GM12878 (cell line): ENCODE results near the gene INO80B. TPM values are rescaled to one million over a fixed set of nuclear protein-coding genes. Genes with fewer than 3 reads are reported as not detected.

ENCODE experiments used
- CBX3 ChIP-seq: fragments of 200-600 bp; sonication (generic); IDR thresholded peaks from 2 replicates; pipeline ENCODE4 v1.6.1; 2016; ENCODE audit warnings: low read depth, borderline replicate concordance
- CREB1 ChIP-seq: IDR thresholded peaks from 2 replicates; pipeline ENCODE4 v1.6.1; 2012; ENCODE audit warnings: low read depth, mild to moderate bottlenecking, inconsistent platforms
- DPF2 ChIP-seq: fragments of 450-650 bp; IDR thresholded peaks from 2 replicates; pipeline ENCODE4 v1.6.1; 2017; ENCODE audit warnings: mild to moderate bottlenecking
- EGR1 ChIP-seq, 2 experiments: IDR thresholded peaks; 1 replicate in 1 of 2; 2 replicates in 1 of 2; pipeline ENCODE4 v1.6.1; 2011 to 2012; ENCODE audit warnings: low read depth in 2 of 2, low read length in 2 of 2, borderline replicate concordance in 1 of 2, mild to moderate bottlenecking in 1 of 2, moderate library complexity in 1 of 2
- ETV6 ChIP-seq, 2 experiments: fragments of 450-650 bp in 1 of 2; IDR thresholded peaks in 1 of 2; conservative IDR thresholded peaks in 1 of 2; 2 replicates each; pipeline ENCODE4 v1.6.1; 2014; ENCODE audit warnings: antibody characterized with exemption in 1 of 2, borderline replicate concordance in 1 of 2, low read depth in 1 of 2, mild to moderate bottlenecking in 1 of 2, moderate library complexity in 1 of 2
- HDGF ChIP-seq: fragments of 450-650 bp; IDR thresholded peaks from 2 replicates; pipeline ENCODE4 v1.6.1; 2016; ENCODE audit warnings: antibody characterized with exemption
- HSF1 ChIP-seq: fragments of 150-350 bp; IDR thresholded peaks from 2 replicates; pipeline ENCODE4 v1.6.1; 2014; ENCODE audit warnings: mild to moderate bottlenecking, low read depth, low read length
- IRF3 ChIP-seq: fragments of 450-650 bp; IDR thresholded peaks from 2 replicates; pipeline ENCODE4 v1.6.1; 2014; ENCODE audit warnings: mild to moderate bottlenecking
- IRF4 ChIP-seq: IDR thresholded peaks from 2 replicates; pipeline ENCODE4 v1.6.1; 2011; ENCODE audit warnings: low read depth, low read length
- JUNB ChIP-seq: IDR thresholded peaks from 2 replicates; pipeline ENCODE4 v1.6.1; 2016; ENCODE audit warnings: antibody characterized with exemption, mild to moderate bottlenecking
- MAX ChIP-seq: IDR thresholded peaks from 2 replicates; pipeline ENCODE4 v1.6.1; 2012; ENCODE audit warnings: low read depth, low read length, improper control_type of control experiment
- MLLT1 ChIP-seq: fragments of 450-650 bp; IDR thresholded peaks from 2 replicates; pipeline ENCODE4 v1.6.1; 2016; ENCODE audit warnings: mild to moderate bottlenecking
- NBN ChIP-seq: fragments of 450-650 bp; IDR thresholded peaks from 2 replicates; pipeline ENCODE4 v1.6.1; 2016
- NFIC ChIP-seq: IDR thresholded peaks from 2 replicates; pipeline ENCODE4 v1.6.1; 2012; ENCODE audit warnings: low read depth, mild to moderate bottlenecking, inconsistent platforms, low read length, moderate library complexity
- NFXL1 ChIP-seq: fragments of 450-650 bp; IDR thresholded peaks from 2 replicates; pipeline ENCODE4 v1.6.1; 2017; ENCODE audit warnings: antibody characterized with exemption, mild to moderate bottlenecking, borderline replicate concordance
- RB1 ChIP-seq: fragments of 450-650 bp; formaldehyde crosslinking; IDR thresholded peaks from 2 replicates; pipeline ENCODE4 v1.6.1; 2017; ENCODE audit warnings: mild to moderate bottlenecking, borderline replicate concordance
- RFX5 ChIP-seq: IDR thresholded peaks from 2 replicates; pipeline ENCODE4 v1.6.1; 2011; ENCODE audit warnings: low read depth, low read length, improper control_type of control experiment
- SIN3A ChIP-seq: IDR thresholded peaks from 2 replicates; pipeline ENCODE4 v1.6.1; 2012; ENCODE audit warnings: low read depth, low read length, improper control_type of control experiment
- SMARCA5 ChIP-seq: fragments of 450-650 bp; IDR thresholded peaks from 2 replicates; pipeline ENCODE4 v1.6.1; 2017; ENCODE audit warnings: mild to moderate bottlenecking
- SPI1 ChIP-seq: IDR thresholded peaks from 2 replicates; pipeline ENCODE4 v1.6.1; 2011; ENCODE audit warnings: low read depth, mild to moderate bottlenecking, low read length, moderate library complexity, borderline replicate concordance; ENCODE audit not compliant: insufficient read depth
- TARDBP ChIP-seq: IDR thresholded peaks from 2 replicates; pipeline ENCODE4 v1.6.1; 2016; ENCODE audit warnings: borderline replicate concordance
- ZBTB40 ChIP-seq: fragments of 450-650 bp; IDR thresholded peaks from 2 replicates; pipeline ENCODE4 v1.6.1; 2016; ENCODE audit warnings: mild to moderate bottlenecking, moderate library complexity, borderline replicate concordance
- ZNF274 ChIP-seq: IDR thresholded peaks from one replicate; pipeline ENCODE4 v1.8.0; 2011; ENCODE audit not compliant: insufficient read length, insufficient read depth
- polyA plus RNA-seq, 11 experiments: library from polyadenylated mRNA; depleted of rRNA in 4 of 11; unstranded in 6 of 11; stranded (reverse) in 5 of 11; fragments of >200 nt; fragmentation: Nextera tagmentation in 4 of 11; fragmentation: Illumina TruSeq in 1 of 11; extraction: Ambion mirVana in 4 of 11; extraction: Trizol in 1 of 11; gene quantifications; 1 replicate in 1 of 11; 2 replicates in 10 of 11; pipeline versions ENCODE4 v1.2.1 to v1.2.3, GENCODE V29; 2011 to 2016; ENCODE audit warnings: inconsistent platforms in 2 of 11, missing spikeins in 2 of 11, low read depth in 1 of 11
- total RNA-seq, 4 experiments: library from RNA; depleted of rRNA in 3 of 4; stranded (reverse); fragments of >200 nt in 3 of 4; fragmentation: Illumina TruSeq in 1 of 4; extraction: Trizol in 1 of 4; gene quantifications; 2 replicates each; pipeline versions ENCODE4 v1.2.1 to v1.2.3, GENCODE V29; 2013 to 2021

The INO80B gene
- total and polyA plus RNA-seq, 10 of the 15 experiments (the other 5 are each of a cell fraction or from before 2014, with no cell fraction given) = 1.3 to 26.7 (median 11.1) TPM

GRCh38 chr2:74458132-74458937, 3.4 kb downstream of the INO80B start, which contains the start of gene WBP1 (continued):
- TF ChIP-seq ETV6 (conservative IDR thresholded peaks at IDR 0.05 in 1 of 2, IDR thresholded peaks at IDR 0.05 in 1 of 2; ENCODE audit: borderline replicate concordance in 1 of 2, low read depth in 1 of 2) (no peak), IRF3 (peak; percentile 96), DPF2 (peak; percentile 97), TARDBP (0 out of 2 replicates have a peak, but pooled peaks have one; percentile 43), NFXL1 (no peak), SIN3A (no peak), HDGF (peak; percentile 68; the same call in 1 of the 2 replicates), ZNF274 (no peak), NFIC (no peak; the same call in 1 of the 2 replicates), RFX5 (peak; percentile 89), RB1 (0 out of 2 replicates have a peak, but pooled peaks have one; percentile 27), SPI1 (no peak), MLLT1 (no peak), NBN (no peak), MAX (no peak), IRF4 (no peak), JUNB (no peak), EGR1 (IDR thresholded peaks at IDR 0.05; ENCODE audit: borderline replicate concordance in 1 of 2, low read depth in 2 of 2, low read length in 2 of 2) (no peak; a peak in 1 of 3 replicates), CREB1 (peak; percentile 92), SMARCA5 (no peak), CBX3 (no peak), HSF1 (no peak), ZBTB40 (peak; percentile 74)
